ENCODE data around the gene ARHGEF12.

GRCh38 chr11:120432056-120433018 lies 96.1 kb downstream of the ARHGEF12 start:
- TF ChIP-seq CTCF (IDR thresholded peaks at IDR 0.05; ENCODE audit: insufficient read depth, low read length, poor library complexity, severe bottlenecking) = no peak
- TF ChIP-seq EZH2phosphoT487 (conservative IDR thresholded peaks at IDR 0.05; ENCODE audit: low read length) = no peak
